H9 (cell line): Measurements from ENCODE around the gene SHB. TPM values are rescaled to one million over a fixed set of nuclear protein-coding genes. Genes with fewer than 3 reads are reported as not detected.
A peak's percentile ranks its signal among the peaks of the same experiment; 100 is the strongest.

Source experiments
- DNase-seq: peaks from one replicate; pipeline ENCODE4 v3.0.0-alpha.2; 2017
- H2AFZ ChIP-seq: one replicate; pipeline ENCODE4 v1.6.1; 2013; ENCODE audit warnings: mild to moderate bottlenecking, low read length, control low read depth, moderate library complexity
- H2AK5ac ChIP-seq: 2 replicates; pipeline ENCODE4 v1.6.1; 2013; ENCODE audit warnings: low read length, control low read depth, mixed read lengths; ENCODE audit not compliant: insufficient read length
- H2BK120ac ChIP-seq: one replicate; pipeline ENCODE4 v1.6.1; 2013; ENCODE audit warnings: low read depth, mild to moderate bottlenecking, low read length, control low read depth, inconsistent platforms; ENCODE audit not compliant: poor library complexity, severe bottlenecking
- H2BK12ac ChIP-seq: 2 replicates; pipeline ENCODE4 v1.6.1; 2013; ENCODE audit warnings: low read length, control low read depth, mixed read lengths, low read depth; ENCODE audit not compliant: insufficient read length
- H2BK15ac ChIP-seq: 2 replicates; pipeline ENCODE4 v1.6.1; 2013; ENCODE audit warnings: low read depth, low read length, control low read depth
- H2BK20ac ChIP-seq: one replicate; pipeline ENCODE4 v1.6.1; 2013; ENCODE audit warnings: low read depth, mild to moderate bottlenecking, low read length, control low read depth, inconsistent platforms; ENCODE audit not compliant: poor library complexity, severe bottlenecking
- H2BK5ac ChIP-seq: 2 replicates; pipeline ENCODE4 v1.6.1; 2013; ENCODE audit warnings: low read length, control low read depth, mixed read lengths; ENCODE audit not compliant: insufficient read length
- H3K14ac ChIP-seq: 2 replicates; pipeline ENCODE4 v1.6.1; 2013; ENCODE audit warnings: low read length, control low read depth; ENCODE audit not compliant: insufficient read depth
- H3K18ac ChIP-seq: 2 replicates; pipeline ENCODE4 v1.6.1; 2013; ENCODE audit warnings: low read depth, mild to moderate bottlenecking, mixed read lengths, low read length, control low read depth; ENCODE audit not compliant: insufficient read length
- H3K23ac ChIP-seq: 2 replicates; pipeline ENCODE4 v1.6.1; 2013; ENCODE audit warnings: low read length, control low read depth, mixed read lengths, low read depth; ENCODE audit not compliant: insufficient read length
- H3K23me2 ChIP-seq: 2 replicates; pipeline ENCODE4 v1.6.1; 2013; ENCODE audit warnings: low read depth, mild to moderate bottlenecking, mixed read lengths, low read length, control low read depth; ENCODE audit not compliant: insufficient read length, poor library complexity, severe bottlenecking
- H3K27ac ChIP-seq: 2 replicates; pipeline ENCODE4 v1.5.1; 2013; ENCODE audit warnings: low read length, control low read depth, mixed read lengths, low read depth; ENCODE audit not compliant: insufficient read length
- H3K27me3 ChIP-seq: 2 replicates; pipeline ENCODE4 v1.6.1; 2013; ENCODE audit warnings: low read length, control low read depth, inconsistent platforms; ENCODE audit not compliant: insufficient read depth
- H3K4ac ChIP-seq: 2 replicates; pipeline ENCODE4 v1.6.1; 2013; ENCODE audit warnings: low read depth, mild to moderate bottlenecking, control low read depth, inconsistent platforms, low read length, moderate library complexity
- H3K4me1 ChIP-seq: 2 replicates; pipeline ENCODE4 v1.6.1; 2013; ENCODE audit warnings: low read length, control low read depth, inconsistent platforms; ENCODE audit not compliant: insufficient read depth
- H3K4me2 ChIP-seq: 2 replicates; pipeline ENCODE4 v1.6.1; 2013; ENCODE audit warnings: low read length, control low read depth, mixed read lengths; ENCODE audit not compliant: insufficient read length, insufficient read depth
- H3K56ac ChIP-seq: 2 replicates; pipeline ENCODE4 v1.6.1; 2013; ENCODE audit warnings: low read depth, mild to moderate bottlenecking, mixed read lengths, low read length, control low read depth; ENCODE audit not compliant: insufficient read length
- H3K79me1 ChIP-seq: 2 replicates; pipeline ENCODE4 v1.6.1; 2013; ENCODE audit warnings: low read depth, mild to moderate bottlenecking, moderate library complexity, low read length, control low read depth, inconsistent platforms; ENCODE audit not compliant: insufficient read depth, poor library complexity, severe bottlenecking
- H3K79me2 ChIP-seq: 2 replicates; pipeline ENCODE4 v1.6.1; 2013; ENCODE audit warnings: low read length, control low read depth, inconsistent platforms; ENCODE audit not compliant: insufficient read depth
- H3K9ac ChIP-seq: 2 replicates; pipeline ENCODE4 v1.6.1; 2013; ENCODE audit warnings: low read length, control low read depth, mixed read lengths; ENCODE audit not compliant: insufficient read length; ENCODE audit errors: extremely low read depth
- H3K9me3 ChIP-seq: one replicate; pipeline ENCODE4 v1.6.1; 2013; ENCODE audit warnings: low read depth, low read length, inconsistent platforms; ENCODE audit not compliant: control insufficient read depth
- H3T11ph ChIP-seq: one replicate; pipeline ENCODE4 v1.6.1; 2013; ENCODE audit warnings: mild to moderate bottlenecking, low read length, control low read depth, inconsistent platforms
- H4K20me1 ChIP-seq: one replicate; pipeline ENCODE4 v1.6.1; 2013; ENCODE audit not compliant: control insufficient read depth, insufficient read length, insufficient read depth
- H4K5ac ChIP-seq: 2 replicates; pipeline ENCODE4 v1.6.1; 2013; ENCODE audit warnings: low read depth, mild to moderate bottlenecking, mixed read lengths, low read length, control low read depth; ENCODE audit not compliant: insufficient read length
- H4K8ac ChIP-seq: replicated peaks from 2 replicates; pipeline ENCODE4 v1.6.1; 2013; ENCODE audit warnings: low read length, control low read depth, mixed read lengths, low read depth; ENCODE audit not compliant: insufficient read length
- H4K91ac ChIP-seq: 2 replicates; pipeline ENCODE4 v1.6.1; 2013; ENCODE audit warnings: low read depth, mild to moderate bottlenecking, moderate library complexity, mixed read lengths, low read length, control low read depth; ENCODE audit not compliant: insufficient read length
- H3K27ac Mint-ChIP-seq, 3 experiments: 2 replicates in 2 of 3; 3 replicates in 1 of 3; pipeline ENCODE4 v1.8.0; 2020 to 2021; ENCODE audit warnings: mixed read lengths in 3 of 3, mild to moderate bottlenecking in 1 of 3, moderate library complexity in 1 of 3
- H3K27me3 Mint-ChIP-seq: 2 replicates; pipeline ENCODE4 v1.8.0; 2021; ENCODE audit warnings: low read depth, mild to moderate bottlenecking, moderate library complexity, mixed read lengths
- H3K36me3 Mint-ChIP-seq, 3 experiments: 2 replicates in 2 of 3; 3 replicates in 1 of 3; pipeline ENCODE4 v1.8.0; 2020 to 2021; ENCODE audit warnings: low read depth in 3 of 3, mixed read lengths in 3 of 3; ENCODE audit not compliant: insufficient read depth in 1 of 3
- H3K4me1 Mint-ChIP-seq, 2 experiments: 2 replicates each; pipeline ENCODE4 v1.8.0; 2020; ENCODE audit warnings: mixed read lengths in 2 of 2
- H3K4me3 Mint-ChIP-seq, 2 experiments: 2 replicates in 1 of 2; 3 replicates in 1 of 2; pipeline ENCODE4 v1.8.0; 2020 to 2021; ENCODE audit warnings: mild to moderate bottlenecking in 2 of 2, mixed read lengths in 2 of 2, moderate library complexity in 1 of 2
- H3K9me3 Mint-ChIP-seq, 2 experiments: 2 replicates in 1 of 2; 3 replicates in 1 of 2; pipeline ENCODE4 v1.8.0; 2020; ENCODE audit warnings: mild to moderate bottlenecking in 2 of 2, mixed read lengths in 2 of 2, moderate library complexity in 1 of 2
- WGBS: extraction: QIAGEN DNeasy Blood & Tissue Kit; methylation state at CpG from one replicate; pipeline ENCODE4 v1.1.7; 2013; ENCODE audit warnings: missing lambda C conversion rate, low lambda C conversion rate, mixed read lengths; ENCODE audit not compliant: insufficient read length; ENCODE audit errors: extremely low coverage; 5-methylcytosine and 5-hydroxymethylcytosine counted together
- total RNA-seq: library from RNA; stranded (reverse); gene quantifications from 2 replicates; pipeline ENCODE4 v1.2.1, GENCODE V29; 2021
- TF ChIP-seq, protein P1 (sequence below): fragments of 200-600 bp; sonication (generic); conservative IDR thresholded peaks from 3 replicates; pipeline ENCODE4 v1.8.0; 2021; ENCODE audit warnings: antibody characterized with exemption, mild to moderate bottlenecking

The SHB gene
- total RNA-seq, 1 experiment from 2014 or later, result 14.6 TPM

DNA sequence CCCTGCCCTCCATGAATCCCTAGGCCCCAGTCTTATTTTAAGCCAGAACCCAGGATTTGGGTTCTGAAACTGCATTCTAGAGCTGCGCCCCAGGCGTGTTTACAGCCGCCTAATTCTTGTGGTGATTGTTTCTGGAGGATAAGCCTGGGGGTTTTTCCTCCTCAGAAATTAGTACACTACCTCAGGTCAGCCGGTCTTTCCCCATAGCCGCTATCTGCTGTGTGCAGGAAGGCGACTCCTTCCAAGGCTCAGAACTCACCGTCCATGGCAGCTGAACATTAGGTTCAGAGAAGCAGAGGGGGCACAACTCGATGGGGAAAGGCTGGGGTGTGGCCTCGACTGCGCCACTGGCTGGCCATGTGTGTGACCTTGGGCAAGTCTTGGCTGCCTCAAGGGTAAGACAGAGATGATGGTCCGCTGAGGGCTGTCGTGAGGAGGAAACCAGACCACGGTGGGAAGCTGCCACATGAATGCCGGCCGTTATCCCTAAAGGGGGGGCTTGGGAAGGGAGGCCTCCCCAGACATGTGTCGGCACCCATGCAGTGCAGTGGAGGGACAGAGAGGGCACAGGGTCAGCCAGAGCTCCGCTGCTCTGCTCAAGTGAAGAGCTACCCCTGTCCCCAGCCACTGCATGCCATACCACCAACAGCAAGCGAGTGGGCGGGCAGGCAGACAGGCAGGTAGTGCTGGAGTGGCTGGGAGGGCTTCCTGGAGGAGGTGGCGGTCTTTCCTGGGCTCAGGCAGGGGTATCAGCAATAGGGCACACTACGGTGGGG is 28.9 kb downstream of the SHB start:
- H2BK5ac ChIP-seq, result no peak overlapping the region
- H3K4me2 ChIP-seq, result no peak overlapping the region
- H3K9ac ChIP-seq, result no peak overlapping the region
- no peak overlapping the region for H4K8ac ChIP-seq
- no peak for DNase-seq
- H2BK120ac ChIP-seq, result no peak overlapping the region
- TF ChIP-seq, protein P1, sequence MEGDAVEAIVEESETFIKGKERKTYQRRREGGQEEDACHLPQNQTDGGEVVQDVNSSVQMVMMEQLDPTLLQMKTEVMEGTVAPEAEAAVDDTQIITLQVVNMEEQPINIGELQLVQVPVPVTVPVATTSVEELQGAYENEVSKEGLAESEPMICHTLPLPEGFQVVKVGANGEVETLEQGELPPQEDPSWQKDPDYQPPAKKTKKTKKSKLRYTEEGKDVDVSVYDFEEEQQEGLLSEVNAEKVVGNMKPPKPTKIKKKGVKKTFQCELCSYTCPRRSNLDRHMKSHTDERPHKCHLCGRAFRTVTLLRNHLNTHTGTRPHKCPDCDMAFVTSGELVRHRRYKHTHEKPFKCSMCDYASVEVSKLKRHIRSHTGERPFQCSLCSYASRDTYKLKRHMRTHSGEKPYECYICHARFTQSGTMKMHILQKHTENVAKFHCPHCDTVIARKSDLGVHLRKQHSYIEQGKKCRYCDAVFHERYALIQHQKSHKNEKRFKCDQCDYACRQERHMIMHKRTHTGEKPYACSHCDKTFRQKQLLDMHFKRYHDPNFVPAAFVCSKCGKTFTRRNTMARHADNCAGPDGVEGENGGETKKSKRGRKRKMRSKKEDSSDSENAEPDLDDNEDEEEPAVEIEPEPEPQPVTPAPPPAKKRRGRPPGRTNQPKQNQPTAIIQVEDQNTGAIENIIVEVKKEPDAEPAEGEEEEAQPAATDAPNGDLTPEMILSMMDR, result no peak
- H3K27ac ChIP-seq, result no peak overlapping the region
- no peaks in the 10 kb centered on the region for H3K4me1 ChIP-seq
- no peak overlapping the region for H2AFZ ChIP-seq
- no peak overlapping the region for H4K5ac ChIP-seq
- no peak overlapping the region for H2AK5ac ChIP-seq
- Mint-ChIP-seq H3K27me3 (no peaks in the 10 kb centered on the region; the same call in none of the 2 replicates), H3K27ac (peak overlapping the region in 2 of 3 experiments; percentile 64 to 95; a peak in 3 of 7 replicates), H3K36me3 (peaks cover 0 to 2% (median 0%) of the 10 kb centered on the region in 3 experiments; a peak in 2 of 7 replicates), H3K9me3 (no peaks in the 10 kb centered on the region), H3K4me1 (peaks cover 63 to 66% of the 10 kb centered on the region in 2 experiments), H3K4me3 (no peak overlapping the region)
- no peak overlapping the region for H3K23ac ChIP-seq
- H3K56ac ChIP-seq, result no peak overlapping the region
- H4K20me1 ChIP-seq, result no peaks in the 10 kb centered on the region
- no peak overlapping the region for H4K91ac ChIP-seq
- WGBS, result no CpG with 5 or more reads among the region's 21 CpGs
- peak overlapping the region; percentile 43; the same call in 1 of the 2 replicates for H3K14ac ChIP-seq
- H2BK12ac ChIP-seq, result no peak overlapping the region
- H3K9me3 ChIP-seq, result no peaks in the 10 kb centered on the region
- no peak overlapping the region for H3K4ac ChIP-seq
- no peaks in the 10 kb centered on the region; the same call in 1 of the 2 replicates for H3K79me2 ChIP-seq
- H3K18ac ChIP-seq, result no peak overlapping the region
- H3T11ph ChIP-seq, result no peak overlapping the region
- no peaks in the 10 kb centered on the region for H3K79me1 ChIP-seq
- no peaks in the 10 kb centered on the region for H3K27me3 ChIP-seq
- no peaks in the 10 kb centered on the region for H3K23me2 ChIP-seq
- H2BK20ac ChIP-seq, result no peak overlapping the region
- H2BK15ac ChIP-seq, result no peak overlapping the region
